Karpas-422 (cell line): ENCODE measurements around the gene SLC25A29. TPM values are rescaled to one million over a fixed set of nuclear protein-coding genes. Genes with fewer than 3 reads are reported as not detected.
"Not testable (repeated sequence)": the region's sequence is repeated elsewhere in the genome, so short reads cannot be mapped to it uniquely, and the experiment has no call there.

Experiments
- DNase-seq: peaks from one replicate; pipeline ENCODE4 v3.0.0-alpha.2; 2015
- H2AFZ ChIP-seq: fragments of 200-600 bp; sonication (generic); 2 replicates; pipeline ENCODE4 v1.6.1; 2014; ENCODE audit warnings: antibody characterized with exemption, low read length, mixed read lengths
- H3K27ac ChIP-seq: fragments of 200-600 bp; sonication (generic); 2 replicates; pipeline ENCODE4 v1.5.1; 2014; ENCODE audit warnings: mild to moderate bottlenecking, low read length, moderate library complexity
- H3K27me3 ChIP-seq: fragments of 200-600 bp; sonication (generic); 2 replicates; pipeline ENCODE4 v1.6.1; 2014; ENCODE audit warnings: low read length, mixed read lengths
- H3K36me3 ChIP-seq: fragments of 200-600 bp; sonication (generic); 2 replicates; pipeline ENCODE4 v1.6.1; 2014; ENCODE audit warnings: low read length, mixed read lengths; ENCODE audit not compliant: insufficient read depth
- H3K4me1 ChIP-seq: fragments of 200-600 bp; sonication (generic); 2 replicates; pipeline ENCODE4 v1.6.1; 2014; ENCODE audit warnings: mild to moderate bottlenecking, low read length, mixed read lengths
- H3K4me2 ChIP-seq: fragments of 200-600 bp; sonication (generic); 2 replicates; pipeline ENCODE4 v1.6.1; 2014; ENCODE audit warnings: low read length, low read depth, mild to moderate bottlenecking; ENCODE audit not compliant: poor library complexity, severe bottlenecking
- H3K4me3 ChIP-seq: fragments of 200-600 bp; sonication (generic); 2 replicates; pipeline ENCODE4 v1.5.1; 2014; ENCODE audit warnings: mild to moderate bottlenecking, antibody characterized with exemption, low read length, mixed read lengths
- H3K79me2 ChIP-seq: fragments of 200-600 bp; sonication (generic); 2 replicates; pipeline ENCODE4 v1.6.1; 2014; ENCODE audit warnings: mild to moderate bottlenecking, low read length, mixed read lengths
- H3K9ac ChIP-seq: fragments of 200-600 bp; sonication (generic); 2 replicates; pipeline ENCODE4 v1.6.0; 2014; ENCODE audit warnings: low read length
- H3K9me2 ChIP-seq: fragments of 200-600 bp; sonication (generic), shearing (Covaris generic); replicated peaks from 2 replicates; pipeline ENCODE4 v1.6.0; 2014; ENCODE audit warnings: mild to moderate bottlenecking, low read length, moderate library complexity; ENCODE audit not compliant: insufficient read depth
- H3K9me3 ChIP-seq: fragments of 300-700, 200-600 bp; sonication (generic); 2 replicates; pipeline ENCODE4 v1.6.1; 2014; ENCODE audit warnings: low read length, mixed read lengths
- H4K20me1 ChIP-seq: fragments of 200-600 bp; sonication (generic); 2 replicates; pipeline ENCODE4 v1.6.1; 2014; ENCODE audit warnings: mild to moderate bottlenecking, antibody characterized with exemption, low read length, low read depth; ENCODE audit not compliant: insufficient read depth
- total RNA-seq: library from RNA; depleted of rRNA; stranded (reverse); fragments of >200 nt; shearing (Covaris generic); gene quantifications from 2 replicates; pipeline ENCODE4 v1.2.3, GENCODE V29; 2014; ENCODE audit warnings: low replicate concordance

The SLC25A29 gene
- total RNA-seq, 1 experiment from 2014 or later = 29.4 TPM

GRCh38 chr14:100290607-100291304, 15.5 kb downstream of the SLC25A29 start:
- Histone ChIP-seq H3K27me3 (no peaks in the 10 kb centered on the region), H2AFZ (no peak overlapping the region), H3K4me2 (peak overlapping the region; percentile 41), H3K9ac (peak overlapping the region; percentile 54), H3K79me2 (peaks cover 20% of the 10 kb centered on the region), H3K9me2 (no peaks in the 10 kb centered on the region), H3K36me3 (no peaks in the 10 kb centered on the region), H3K4me1 (peaks cover 97% of the 10 kb centered on the region), H3K27ac (peak overlapping the region; percentile 83), H4K20me1 (peaks cover 15% of the 10 kb centered on the region; the same call in 1 of the 2 replicates), H3K9me3 (no peaks in the 10 kb centered on the region), H3K4me3 (peak overlapping the region; percentile 15; the same call in 1 of the 2 replicates)
- DNase-seq = no peak

GRCh38 chr14:100289916-100290606, 16.2 kb downstream of the SLC25A29 start:
- Histone ChIP-seq H3K9me2 (no peaks in the 10 kb centered on the region), H3K36me3 (no peaks in the 10 kb centered on the region), H3K9me3 (no peaks in the 10 kb centered on the region), H3K4me2 (peak overlapping the region; percentile 41), H3K27ac (peak overlapping the region; percentile 83), H3K79me2 (peaks cover 21% of the 10 kb centered on the region), H3K9ac (peak overlapping the region; percentile 54), H3K27me3 (no peaks in the 10 kb centered on the region), H2AFZ (no peak overlapping the region), H4K20me1 (peaks cover 15% of the 10 kb centered on the region; the same call in 1 of the 2 replicates), H3K4me1 (peaks cover 96% of the 10 kb centered on the region), H3K4me3 (peak overlapping the region; percentile 15; the same call in 1 of the 2 replicates)
- peak; percentile 65 for DNase-seq

GRCh38 chr14:100288382-100289185, 17.7 kb downstream of the SLC25A29 start:
- Histone ChIP-seq H3K27ac (peak overlapping the region; percentile 83), H2AFZ (no peak overlapping the region)

GRCh38 chr14:100287998-100288295, 18.3 kb downstream of the SLC25A29 start:
- Histone ChIP-seq H3K4me1 (peaks cover 86% of the 10 kb centered on the region), H3K27ac (peak overlapping the region; percentile 73), H3K79me2 (peaks cover 25% of the 10 kb centered on the region), H3K9ac (peak overlapping the region; percentile 21; the same call in 1 of the 2 replicates)
- not testable (repeated sequence) for H3K9me3 ChIP-seq, DNase-seq, H4K20me1 ChIP-seq, H3K36me3 ChIP-seq, H2AFZ ChIP-seq, H3K4me3 ChIP-seq, H3K9me2 ChIP-seq, H3K27me3 ChIP-seq, H3K4me2 ChIP-seq

More at GRCh38 chr14:100288382-100289185, 17.7 kb downstream of the SLC25A29 start:
- Histone ChIP-seq H3K9ac (peak overlapping the region; percentile 24; the same call in 1 of the 2 replicates), H3K4me2 (no peak overlapping the region), H3K9me3 (no peaks in the 10 kb centered on the region), H3K4me3 (no peak overlapping the region), H3K4me1 (peaks cover 93% of the 10 kb centered on the region), H3K79me2 (peaks cover 21% of the 10 kb centered on the region), H3K27me3 (no peaks in the 10 kb centered on the region), H3K36me3 (no peaks in the 10 kb centered on the region), H4K20me1 (peaks cover 14% of the 10 kb centered on the region; the same call in 1 of the 2 replicates), H3K9me2 (no peaks in the 10 kb centered on the region)
- DNase-seq = no peak

GRCh38 chr14:100287202-100287997, 18.8 kb downstream of the SLC25A29 start:
- no peak for DNase-seq
- no peaks in the 10 kb centered on the region for H3K27me3 ChIP-seq
- H3K4me1 ChIP-seq = peaks cover 81% of the 10 kb centered on the region
- H3K27ac ChIP-seq = peak overlapping the region; percentile 73
- peaks cover 9% of the 10 kb centered on the region; the same call in 1 of the 2 replicates for H4K20me1 ChIP-seq
- no peaks in the 10 kb centered on the region for H3K36me3 ChIP-seq
- no peak overlapping the region for H2AFZ ChIP-seq
- H3K4me2 ChIP-seq = no peak overlapping the region
- H3K9me3 ChIP-seq = no peaks in the 10 kb centered on the region
- no peak overlapping the region for H3K4me3 ChIP-seq
- peak overlapping the region; percentile 94 for H3K9ac ChIP-seq
- no peaks in the 10 kb centered on the region for H3K9me2 ChIP-seq
- peaks cover 30% of the 10 kb centered on the region for H3K79me2 ChIP-seq

- peak overlapping the region; percentile 73 for H3K27ac ChIP-seq
- no peaks in the 10 kb centered on the region for H3K9me3 ChIP-seq
- H3K4me3 ChIP-seq = no peak overlapping the region
- no peaks in the 10 kb centered on the region for H3K9me2 ChIP-seq
- H3K79me2 ChIP-seq = peaks cover 33% of the 10 kb centered on the region
- H4K20me1 ChIP-seq = peaks cover 9% of the 10 kb centered on the region; the same call in 1 of the 2 replicates
- peak overlapping the region; percentile 94 for H3K9ac ChIP-seq
- no peak for DNase-seq
- H3K4me1 ChIP-seq = peaks cover 75% of the 10 kb centered on the region
- H2AFZ ChIP-seq = no peak overlapping the region
- no peaks in the 10 kb centered on the region for H3K36me3 ChIP-seq
- H3K27me3 ChIP-seq = no peaks in the 10 kb centered on the region
- H3K4me2 ChIP-seq = no peak overlapping the region
These were observed 19.6 kb downstream of the SLC25A29 start for GRCh38 chr14:100286484-100287191.

- Histone ChIP-seq H4K20me1 (0 out of 2 replicates have a peak, but pooled peaks cover 9% of the 10 kb centered on the region), H3K27ac (peak overlapping the region; percentile 75), H3K27me3 (no peaks in the 10 kb centered on the region), H2AFZ (no peak overlapping the region), H3K9me2 (no peaks in the 10 kb centered on the region), H3K9me3 (no peaks in the 10 kb centered on the region), H3K9ac (peak overlapping the region; percentile 94), H3K4me2 (peak overlapping the region; percentile 96), H3K4me3 (peak overlapping the region; percentile 78), H3K79me2 (peaks cover 33% of the 10 kb centered on the region), H3K36me3 (no peaks in the 10 kb centered on the region), H3K4me1 (peaks cover 68% of the 10 kb centered on the region)
- no peak for DNase-seq
These were observed 20.3 kb downstream of the SLC25A29 start for GRCh38 chr14:100285913-100286400.
